Bronchial smooth muscle cell (primary cell): Measurements from ENCODE around the gene NDUFAB1. TPM values are rescaled to one million over a fixed set of nuclear protein-coding genes. Genes with fewer than 3 reads are reported as not detected.

Source experiments
- total RNA-seq: library from RNA; depleted of rRNA; stranded (reverse); fragments of >200 nt; gene quantifications from 2 replicates; pipeline ENCODE4 v1.2.1, GENCODE V29; 2014

The NDUFAB1 gene
- 36.8 and 53.0 TPM in 2 replicates for total RNA-seq

GRCh38 chr16:23595951-23596720, at the start of gene NDUFAB1:
Gene NDUFAB1, minus strand, starts transcription at chr16:23596316. Its CDS starts 26 bp downstream, at chr16:23596290.

GRCh38 chr16:23640931-23641765, 45.0 kb upstream of the NDUFAB1 start, which contains the start of the genes DCTN5 and PALB2:
Gene DCTN5, plus strand, starts transcription at chr16:23641466. Its CDS starts 77 bp downstream, at chr16:23641543.
Gene PALB2, minus strand, starts transcription at chr16:23641310. Its CDS starts 153 bp downstream, at chr16:23641157.

GRCh38 chr16:23556881-23557778, 39.0 kb downstream of the NDUFAB1 start, which contains the start of the genes EARS2 and UBFD1:
Gene EARS2, minus strand, starts transcription at chr16:23557350. Its CDS starts 7 bp downstream, at chr16:23557343.
Gene UBFD1, plus strand, starts transcription at chr16:23557727. Its CDS starts 16 bp downstream, at chr16:23557743.

Other genes with a start within 250 kb of the NDUFAB1 start
- gene COG7, start 143.1 kb downstream of the NDUFAB1 start, total RNA-seq = 15.5 and 16.4 TPM in 2 replicates
- 24.4 and 25.1 TPM in 2 replicates for gene GGA2, start 85.8 kb downstream of the NDUFAB1 start, total RNA-seq
- gene EARS2, start 39.0 kb downstream of the NDUFAB1 start, total RNA-seq = 30.6 and 33.5 TPM in 2 replicates
- gene UBFD1, start 38.6 kb downstream of the NDUFAB1 start, total RNA-seq = 40.9 and 79.4 TPM in 2 replicates
- 4.6 and 6.6 TPM in 2 replicates for gene PALB2, start 45.0 kb upstream of the NDUFAB1 start, total RNA-seq
- gene DCTN5, start 45.1 kb upstream of the NDUFAB1 start, total RNA-seq = 34.8 and 84.8 TPM in 2 replicates
- 2.4 and 3.5 TPM in 2 replicates for gene PLK1, start 82.6 kb upstream of the NDUFAB1 start, total RNA-seq
- 0.26 and 1.3 TPM in 2 replicates for gene ERN2, start 116.9 kb upstream of the NDUFAB1 start, total RNA-seq
- not detected in 2 replicates for gene CHP2, start 158.7 kb upstream of the NDUFAB1 start, total RNA-seq
- gene PRKCB, start 239.7 kb upstream of the NDUFAB1 start, total RNA-seq = not detected in 2 replicates